GM21737 (cell line): Measurements from ENCODE around the gene TNS2.
"Not testable (repeated sequence)": the region's sequence is repeated elsewhere in the genome, so short reads cannot be mapped to it uniquely, and the experiment has no call there.

Experiments used
- ATAC-seq: cut with Tn5 transposase; IDR thresholded peaks from one replicate; pipeline ENCODE4 v1.9.1; 2021; ENCODE audit warnings: mild to moderate bottlenecking, moderate library complexity; ENCODE audit not compliant: unreplicated experiment

Gene TNS2, protein sequence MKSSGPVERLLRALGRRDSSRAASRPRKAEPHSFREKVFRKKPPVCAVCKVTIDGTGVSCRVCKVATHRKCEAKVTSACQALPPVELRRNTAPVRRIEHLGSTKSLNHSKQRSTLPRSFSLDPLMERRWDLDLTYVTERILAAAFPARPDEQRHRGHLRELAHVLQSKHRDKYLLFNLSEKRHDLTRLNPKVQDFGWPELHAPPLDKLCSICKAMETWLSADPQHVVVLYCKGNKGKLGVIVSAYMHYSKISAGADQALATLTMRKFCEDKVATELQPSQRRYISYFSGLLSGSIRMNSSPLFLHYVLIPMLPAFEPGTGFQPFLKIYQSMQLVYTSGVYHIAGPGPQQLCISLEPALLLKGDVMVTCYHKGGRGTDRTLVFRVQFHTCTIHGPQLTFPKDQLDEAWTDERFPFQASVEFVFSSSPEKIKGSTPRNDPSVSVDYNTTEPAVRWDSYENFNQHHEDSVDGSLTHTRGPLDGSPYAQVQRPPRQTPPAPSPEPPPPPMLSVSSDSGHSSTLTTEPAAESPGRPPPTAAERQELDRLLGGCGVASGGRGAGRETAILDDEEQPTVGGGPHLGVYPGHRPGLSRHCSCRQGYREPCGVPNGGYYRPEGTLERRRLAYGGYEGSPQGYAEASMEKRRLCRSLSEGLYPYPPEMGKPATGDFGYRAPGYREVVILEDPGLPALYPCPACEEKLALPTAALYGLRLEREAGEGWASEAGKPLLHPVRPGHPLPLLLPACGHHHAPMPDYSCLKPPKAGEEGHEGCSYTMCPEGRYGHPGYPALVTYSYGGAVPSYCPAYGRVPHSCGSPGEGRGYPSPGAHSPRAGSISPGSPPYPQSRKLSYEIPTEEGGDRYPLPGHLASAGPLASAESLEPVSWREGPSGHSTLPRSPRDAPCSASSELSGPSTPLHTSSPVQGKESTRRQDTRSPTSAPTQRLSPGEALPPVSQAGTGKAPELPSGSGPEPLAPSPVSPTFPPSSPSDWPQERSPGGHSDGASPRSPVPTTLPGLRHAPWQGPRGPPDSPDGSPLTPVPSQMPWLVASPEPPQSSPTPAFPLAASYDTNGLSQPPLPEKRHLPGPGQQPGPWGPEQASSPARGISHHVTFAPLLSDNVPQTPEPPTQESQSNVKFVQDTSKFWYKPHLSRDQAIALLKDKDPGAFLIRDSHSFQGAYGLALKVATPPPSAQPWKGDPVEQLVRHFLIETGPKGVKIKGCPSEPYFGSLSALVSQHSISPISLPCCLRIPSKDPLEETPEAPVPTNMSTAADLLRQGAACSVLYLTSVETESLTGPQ (N-terminal part only)

GRCh38 chr12:53049571-53050318 lies at the start of gene TNS2:
TSS of gene TNS2 (plus strand) at chr12:53050065. CDS start at chr12:53050186, 121 bp downstream.
- no peak for ATAC-seq

DNA sequence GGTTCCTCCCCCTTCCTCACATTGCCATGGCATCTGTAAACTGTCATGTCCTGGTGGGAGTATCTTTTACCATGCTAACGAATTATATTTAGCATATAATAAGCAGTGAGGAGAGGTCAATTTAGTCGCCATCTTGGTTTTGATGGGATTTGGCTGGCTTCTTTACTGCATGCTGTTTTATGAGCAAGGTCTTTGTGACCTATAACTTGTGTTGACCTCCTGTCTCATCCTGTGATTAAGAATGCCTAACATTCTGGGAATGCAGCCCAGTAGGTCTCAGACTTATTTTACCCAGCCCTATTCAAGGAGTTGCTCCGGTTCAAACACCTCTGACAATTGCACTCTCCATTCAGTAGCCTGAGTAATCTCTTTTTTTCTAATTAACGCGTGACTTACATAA lies 45.7 kb upstream of the TNS2 start:
- no peak for ATAC-seq

DNA sequence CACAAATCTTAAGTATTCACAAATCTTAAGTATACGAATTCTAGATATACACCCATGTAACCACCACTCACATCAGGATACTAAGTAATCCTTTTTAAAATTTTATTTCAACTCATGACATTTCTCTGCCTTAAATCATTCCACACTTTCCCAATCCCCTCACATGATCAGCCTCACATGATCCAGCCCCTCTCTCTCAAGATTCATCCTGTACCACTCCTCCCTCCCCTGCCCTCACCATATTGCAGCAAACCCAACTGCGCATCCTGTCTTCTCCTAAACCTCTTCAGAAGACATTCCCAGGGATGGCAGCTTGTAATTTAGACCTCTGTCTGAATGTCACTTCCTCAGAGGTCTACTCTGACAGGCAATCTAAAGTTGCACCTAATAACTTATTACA lies 45.3 kb upstream of the TNS2 start:
- ATAC-seq, result no peak

DNA sequence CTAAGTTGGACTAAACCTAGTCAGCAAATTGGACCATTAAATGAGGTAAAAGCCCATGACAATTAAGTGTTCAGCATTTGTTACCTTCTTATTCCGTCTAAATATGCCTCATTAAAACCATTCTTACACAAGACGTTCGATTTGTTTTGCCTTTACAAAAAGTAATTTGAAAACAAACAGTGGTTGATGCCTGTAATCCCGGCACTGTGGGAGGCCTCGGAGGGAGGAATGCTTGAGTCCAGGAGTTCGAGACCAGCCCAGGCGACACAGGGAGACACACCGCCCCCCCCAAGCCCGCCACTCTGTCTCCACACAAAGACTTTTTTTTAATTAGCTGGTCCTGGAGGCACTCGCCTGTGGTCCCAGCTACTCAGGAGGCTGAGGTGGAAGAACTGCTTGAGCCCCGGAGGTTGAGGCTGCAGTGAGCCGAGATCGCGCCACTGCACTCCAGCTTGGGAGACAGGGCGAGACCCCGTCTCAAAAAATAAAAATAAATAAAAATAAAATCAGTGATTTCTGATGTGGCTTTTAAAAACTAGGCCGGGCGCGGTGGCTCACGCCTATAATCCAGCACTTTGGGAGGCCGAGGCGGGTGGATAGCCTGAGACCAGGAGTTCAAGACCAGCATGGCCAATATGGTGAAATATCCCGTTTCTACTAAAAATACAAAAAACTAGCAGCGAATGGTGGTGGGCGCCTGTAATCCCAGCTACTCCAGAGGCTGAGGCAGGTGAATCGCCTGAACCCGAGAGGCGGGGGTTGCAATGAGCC lies 44.5 kb upstream of the TNS2 start:
- no peak for ATAC-seq

DNA sequence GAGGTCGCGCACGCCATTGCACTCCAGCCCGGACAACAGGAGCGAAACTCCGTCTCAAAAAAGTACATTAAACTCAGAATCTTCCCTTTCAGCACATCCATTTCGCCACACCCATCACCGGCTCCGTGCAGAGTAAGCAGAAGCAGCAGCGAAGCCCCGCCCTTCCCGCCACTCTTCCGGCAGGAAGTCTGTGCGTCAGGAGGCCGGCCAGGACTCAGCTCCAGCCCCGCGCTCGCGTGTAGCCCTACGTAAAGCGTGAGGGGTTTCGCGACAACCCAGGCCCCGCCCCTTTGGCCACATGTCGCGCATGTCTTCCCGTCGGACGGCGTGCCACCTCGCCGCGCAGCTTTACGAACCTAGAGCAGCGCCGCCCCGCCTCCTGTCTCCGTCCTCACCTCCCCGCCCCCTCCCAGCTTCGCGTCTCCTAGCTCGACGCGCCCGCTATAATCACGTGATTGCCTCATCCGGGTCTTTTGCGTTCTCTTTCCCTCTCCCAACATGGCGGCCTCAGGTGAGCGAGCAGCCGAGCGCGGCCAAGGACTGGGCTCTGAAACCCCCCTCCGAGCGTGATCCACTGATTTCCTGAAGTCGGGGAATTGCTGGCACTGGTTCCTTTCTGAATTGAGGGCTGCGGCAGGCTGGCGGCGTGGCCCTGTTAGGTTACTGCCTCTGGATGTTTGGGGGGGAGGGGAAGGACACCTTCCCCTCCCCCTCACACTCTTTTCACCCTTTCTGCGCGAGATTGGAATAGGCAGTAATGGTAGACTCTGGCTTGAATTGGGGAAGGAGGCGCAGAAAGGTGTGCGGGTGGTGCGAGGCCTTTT lies 43.7 kb upstream of the TNS2 start, which contains the start of gene EIF4B:
Gene EIF4B, plus strand, starts transcription at position 471 of the 824 bp plus-strand sequence. Its CDS starts 28 bp downstream, at position 499.
- ATAC-seq, result peak; percentile 89

DNA sequence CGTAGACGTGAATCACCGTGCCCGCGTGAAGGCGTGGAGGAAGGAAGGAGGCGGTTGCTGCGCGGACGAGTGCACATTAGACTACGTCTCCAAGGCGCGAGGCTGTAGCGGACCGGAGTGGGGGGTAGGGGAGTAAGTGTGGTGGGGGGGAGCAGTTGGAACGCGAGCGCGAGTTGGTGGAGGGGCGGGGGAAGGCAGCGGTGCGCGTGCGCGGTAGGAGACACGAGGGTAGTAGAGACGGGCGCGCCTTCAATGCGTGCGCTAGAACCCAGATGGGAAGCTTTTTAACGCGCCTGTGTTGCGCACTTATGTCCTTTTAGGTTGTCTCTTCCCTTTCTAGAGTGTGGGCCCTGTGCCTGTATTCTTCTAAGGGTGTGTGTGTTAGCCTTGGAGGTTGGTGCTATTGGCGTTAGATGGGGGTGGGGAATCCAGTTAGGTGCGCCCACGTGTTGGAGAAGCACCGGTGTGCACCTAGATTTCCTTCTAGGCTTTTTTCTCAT lies 43.0 kb upstream of the TNS2 start:
- ATAC-seq, result no peak

DNA sequence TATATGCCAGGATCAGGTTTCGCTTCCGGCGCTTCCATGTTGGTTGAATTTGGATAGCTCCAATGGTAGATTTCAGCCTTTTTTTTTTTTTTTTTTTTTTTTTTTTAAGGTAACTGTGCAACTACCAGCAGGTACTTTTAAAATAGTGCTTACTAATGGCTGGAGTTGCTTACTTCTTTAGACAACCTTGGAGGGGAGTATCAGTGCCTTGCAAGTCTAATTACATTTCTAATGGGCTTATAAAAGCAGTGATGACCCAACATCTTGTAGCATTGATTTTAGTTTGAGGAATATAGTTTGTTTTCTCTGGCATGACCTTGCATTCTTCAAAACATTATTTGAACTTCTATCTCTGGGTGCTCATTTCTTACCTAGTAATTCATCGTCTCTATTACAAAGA lies 42.5 kb upstream of the TNS2 start:
- ATAC-seq, result no peak

DNA sequence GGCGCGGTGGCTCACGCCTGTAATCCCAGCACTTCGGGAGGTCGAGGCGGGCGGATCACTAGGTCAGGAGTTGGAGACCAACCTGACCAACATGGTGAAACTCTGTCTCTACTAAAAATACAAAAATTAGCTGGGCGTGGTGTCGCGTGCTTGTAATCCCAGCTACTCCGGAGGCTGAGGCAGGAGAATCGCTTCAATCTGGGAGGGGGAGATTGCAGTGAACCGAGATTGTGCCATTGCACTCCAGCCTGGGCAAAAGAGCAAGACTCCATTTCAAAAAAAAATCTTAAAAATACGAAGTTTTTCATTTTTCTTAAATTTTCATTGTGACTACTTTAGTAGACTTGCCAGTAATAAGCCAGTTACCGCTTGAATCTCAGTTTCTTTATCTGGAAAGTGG lies 41.1 kb upstream of the TNS2 start:
- not testable (repeated sequence) for ATAC-seq

- no peak for ATAC-seq
These were observed 38.9 kb upstream of the TNS2 start for GRCh38 chr12:53010955-53011354.

DNA sequence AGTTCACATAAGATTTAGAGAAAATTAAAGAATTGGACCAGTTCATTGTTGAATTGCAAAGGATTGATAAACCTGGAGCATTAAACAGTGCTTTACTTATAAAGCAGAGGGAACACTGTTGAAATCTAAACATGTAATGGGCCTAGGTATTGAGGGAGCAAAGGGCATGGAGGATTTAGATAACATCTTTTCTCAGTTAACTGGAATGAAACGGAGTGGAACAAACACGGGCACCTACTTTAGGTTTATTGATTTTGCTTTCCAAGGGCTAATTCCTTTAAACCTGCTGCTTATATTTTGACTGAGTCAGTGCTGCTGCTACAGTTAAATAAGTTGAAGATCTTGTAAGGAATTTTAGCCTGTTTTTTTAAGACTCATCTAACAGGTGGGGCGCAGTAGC lies 38.0 kb upstream of the TNS2 start:
- no peak for ATAC-seq

- no peak for ATAC-seq
These were observed 36.9 kb upstream of the TNS2 start for GRCh38 chr12:53012928-53013327.

DNA sequence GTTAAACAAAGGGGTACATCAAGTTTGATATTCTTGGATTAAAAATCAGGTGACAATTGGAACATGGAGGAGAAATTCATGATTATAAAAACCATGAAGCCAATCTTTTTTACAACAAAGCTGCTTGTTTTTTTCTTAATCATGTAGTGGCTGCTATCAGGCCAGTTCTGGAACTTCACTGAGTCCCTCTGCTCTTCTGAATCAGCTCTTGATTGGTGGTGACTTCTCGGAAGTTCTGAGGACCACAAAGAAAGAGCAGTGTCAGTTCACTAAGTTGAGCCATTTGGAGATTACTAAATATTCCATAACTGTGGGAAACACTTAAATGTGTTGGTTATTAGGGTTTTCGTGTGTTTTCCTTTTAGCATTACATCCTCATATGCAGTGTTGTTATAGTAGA lies 35.2 kb upstream of the TNS2 start:
- no peak for ATAC-seq

- ATAC-seq, result no peak
These were observed 24.6 kb upstream of the TNS2 start for GRCh38 chr12:53025250-53025649.

GRCh38 chr12:53027014-53027413 lies 22.9 kb upstream of the TNS2 start:
- not testable (repeated sequence) for ATAC-seq

DNA sequence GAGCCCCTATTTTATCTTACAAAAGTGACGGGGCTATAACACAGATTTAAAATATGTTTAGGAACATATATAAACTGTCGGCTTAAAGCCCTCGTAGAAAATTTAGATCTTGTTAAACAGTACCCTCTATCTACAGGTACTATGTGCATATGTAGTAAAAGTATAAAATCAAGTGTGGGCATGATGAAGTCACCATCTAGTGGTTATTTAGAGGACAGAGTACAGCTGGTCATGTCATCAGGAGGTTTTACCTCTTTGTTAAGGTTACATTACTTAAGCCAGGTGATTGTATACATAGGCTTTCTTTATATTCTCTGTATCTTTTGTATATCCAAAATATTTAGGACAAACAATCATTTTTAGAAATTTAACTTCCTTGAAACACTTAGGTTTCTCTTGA lies 18.2 kb upstream of the TNS2 start:
- no peak for ATAC-seq

GRCh38 chr12:53033832-53034231 lies 16.0 kb upstream of the TNS2 start:
- ATAC-seq, result not testable (repeated sequence)

- no peak for ATAC-seq
These were observed 15.4 kb upstream of the TNS2 start for GRCh38 chr12:53034459-53034858.

- no peak for ATAC-seq
These were observed 13.1 kb upstream of the TNS2 start for GRCh38 chr12:53036802-53037201.
